Right lobe of liver (tissue), 6 donors: ENCODE data around the gene CEP128. TPM values are rescaled to one million over a fixed set of nuclear protein-coding genes. Genes with fewer than 3 reads are reported as not detected.

ENCODE experiments used
- ATAC-seq, 4 donors: fragments of 200-7000 bp; cut with Tn5 transposase; one replicate each; pipeline ENCODE4 v1.9.1; 2020; ENCODE audit warnings: mild to moderate bottlenecking in 4 of 4, moderate library complexity in 4 of 4
- DNase-seq, 3 donors: peaks; one replicate each; pipeline ENCODE4 v3.0.0-alpha.2; 2020
- H3K27ac ChIP-seq, 3 donors: fragments of 200-600 bp; one replicate each; pipeline ENCODE4 v1.8.0; 2022
- H3K27me3 ChIP-seq, 2 donors: fragments of 200-600 bp; one replicate each; pipeline ENCODE4 v1.8.0; 2022
- H3K36me3 ChIP-seq, 4 donors: fragments of 200-600 bp; sonication (generic) in 1 of 4; one replicate each; pipeline versions ENCODE4 v1.5.1 to v1.8.0; 2017 to 2022; ENCODE audit warnings: control low read depth in 1 of 4
- H3K4me1 ChIP-seq, 4 donors: fragments of 200-600 bp; sonication (generic) in 1 of 4; one replicate each; pipeline versions ENCODE4 v1.5.1 to v1.8.0; 2017 to 2022; ENCODE audit warnings: control low read depth in 1 of 4
- H3K4me3 ChIP-seq, 3 donors: fragments of 200-600 bp; one replicate each; pipeline ENCODE4 v1.8.0; 2022
- H3K9me3 ChIP-seq, 4 donors: fragments of 200-600 bp; sonication (generic) in 1 of 4; one replicate each; pipeline versions ENCODE4 v1.5.1 to v1.8.0; 2017 to 2022; ENCODE audit warnings: control low read depth in 1 of 4
- POLR2A ChIP-seq: fragments of 450-650 bp; IDR thresholded peaks from one replicate; pipeline ENCODE4 v1.6.1; 2017; ENCODE audit warnings: antibody characterized with exemption, mild to moderate bottlenecking
- WGBS: methylation state at CpG from one replicate; pipeline ENCODE4 v1.1.6; 2018; ENCODE audit warnings: low coverage, low lambda C conversion rate; ENCODE audit not compliant: insufficient coverage; ENCODE audit errors: missing lambda C conversion rate; 5-methylcytosine and 5-hydroxymethylcytosine counted together
- intact Hi-C, 2 donors: fragments of 100-400 bp; cut with DNase I; formaldehyde crosslinking; loops; one replicate each; pipeline versions ENCODE4 v1.11.2 to v1.14.1; 2022
- total RNA-seq, 6 experiments: library from RNA; depleted of rRNA in 2 of 6; stranded (reverse); fragments of >200 nt in 2 of 6; fragmentation: NEBNext Ultra II Directional in 3 of 6; extraction: Animal tissue kit (Norgen Biotek cat#: 25700) in 3 of 6; gene quantifications; one replicate each; pipeline versions ENCODE4 v1.1.0 to v1.2.4, GENCODE V29; 2016 to 2023
- TF ChIP-seq, protein P1 (sequence below), 4 donors: fragments of 200-600 bp in 3 of 4; fragments of 450-650 bp in 1 of 4; IDR thresholded peaks; one replicate each; pipeline versions ENCODE4 v1.5.1 to v1.8.0; 2016 to 2022; ENCODE audit warnings: antibody characterized with exemption in 4 of 4, mild to moderate bottlenecking in 2 of 4
- donor health status: DM: no; HTN: yes; CAD: no.
- donor health status: DM: no; HTN: no; CAD: no.
- donor health status: DM: no; HTN: no; CAD: no.
- donor health status: DM: no; HTN: yes; CAD: no.
- donor health status: DM: no; HTN: yes; CAD: no.

The CEP128 gene
- total RNA-seq, 6 experiments from 2014 or later, result 0.81 to 9.5 (median 1.7) TPM

DNA sequence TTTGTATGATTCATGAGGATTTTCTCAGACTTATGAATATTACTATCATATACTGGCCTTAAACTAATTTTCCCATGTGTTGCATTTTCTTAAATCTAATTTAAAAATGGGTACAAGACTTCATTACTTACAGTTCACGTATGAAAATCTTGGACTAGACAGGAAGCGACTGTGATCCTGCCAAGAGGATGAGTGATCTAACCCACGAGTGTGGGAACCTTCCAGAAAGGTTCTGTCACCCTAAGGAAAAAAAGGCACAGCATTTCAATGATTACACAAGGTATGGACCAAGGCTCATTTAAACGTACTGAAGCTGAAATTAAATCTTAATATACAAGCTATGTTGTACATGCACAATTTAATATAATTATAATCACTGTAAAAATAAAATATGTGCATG is 436.8 kb downstream of the CEP128 start:
- Histone ChIP-seq H3K4me3 (no peak overlapping the region), H3K36me3 (no peaks in the 10 kb centered on the region), H3K4me1 (no peaks in the 10 kb centered on the region), H3K27me3 (no peaks in the 10 kb centered on the region), H3K9me3 (no peaks in the 10 kb centered on the region), H3K27ac (no peak overlapping the region)
- intact Hi-C loops, result no loop called here
- ATAC-seq (no peak), DNase-seq (no peak)
- TF ChIP-seq, protein P1, sequence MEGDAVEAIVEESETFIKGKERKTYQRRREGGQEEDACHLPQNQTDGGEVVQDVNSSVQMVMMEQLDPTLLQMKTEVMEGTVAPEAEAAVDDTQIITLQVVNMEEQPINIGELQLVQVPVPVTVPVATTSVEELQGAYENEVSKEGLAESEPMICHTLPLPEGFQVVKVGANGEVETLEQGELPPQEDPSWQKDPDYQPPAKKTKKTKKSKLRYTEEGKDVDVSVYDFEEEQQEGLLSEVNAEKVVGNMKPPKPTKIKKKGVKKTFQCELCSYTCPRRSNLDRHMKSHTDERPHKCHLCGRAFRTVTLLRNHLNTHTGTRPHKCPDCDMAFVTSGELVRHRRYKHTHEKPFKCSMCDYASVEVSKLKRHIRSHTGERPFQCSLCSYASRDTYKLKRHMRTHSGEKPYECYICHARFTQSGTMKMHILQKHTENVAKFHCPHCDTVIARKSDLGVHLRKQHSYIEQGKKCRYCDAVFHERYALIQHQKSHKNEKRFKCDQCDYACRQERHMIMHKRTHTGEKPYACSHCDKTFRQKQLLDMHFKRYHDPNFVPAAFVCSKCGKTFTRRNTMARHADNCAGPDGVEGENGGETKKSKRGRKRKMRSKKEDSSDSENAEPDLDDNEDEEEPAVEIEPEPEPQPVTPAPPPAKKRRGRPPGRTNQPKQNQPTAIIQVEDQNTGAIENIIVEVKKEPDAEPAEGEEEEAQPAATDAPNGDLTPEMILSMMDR (IDR thresholded peaks at IDR 0.05), result no peak
- TF ChIP-seq POLR2A, result no peak
- WGBS, result 78% methylated on average over 4 of the region's 4 CpGs

DNA sequence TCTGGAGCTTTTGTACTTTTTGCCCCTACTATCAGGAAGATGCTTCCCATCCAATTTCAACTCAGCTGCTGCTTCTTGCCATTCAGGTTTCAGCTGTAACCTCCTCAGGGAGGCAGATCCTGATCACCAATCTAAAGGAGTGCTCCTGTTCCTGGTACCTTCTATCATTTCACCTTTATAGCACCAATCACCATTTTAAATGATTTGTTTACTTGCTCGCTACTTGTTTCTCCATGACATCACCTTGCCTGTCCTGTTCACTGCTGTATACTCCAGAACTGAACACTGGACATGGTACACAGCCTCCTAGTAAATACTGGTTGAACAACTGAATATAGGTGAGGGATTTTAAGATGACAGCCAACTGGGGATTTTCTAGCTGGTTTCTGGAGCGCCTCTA is 443.0 kb downstream of the CEP128 start:
- H3K27me3 ChIP-seq, result no peaks in the 10 kb centered on the region
- ATAC-seq (no peak), DNase-seq (no peak)
- intact Hi-C loops, result no loop called here
- WGBS, result 96% methylated on average over 2 of the region's 2 CpGs
- no peaks in the 10 kb centered on the region for H3K36me3 ChIP-seq
- TF ChIP-seq, protein P1 (IDR thresholded peaks at IDR 0.05), result no peak
- TF ChIP-seq POLR2A, result no peak
- no peaks in the 10 kb centered on the region for H3K4me1 ChIP-seq
- H3K27ac ChIP-seq, result no peak overlapping the region
- H3K9me3 ChIP-seq, result no peaks in the 10 kb centered on the region
- H3K4me3 ChIP-seq, result no peak overlapping the region

DNA sequence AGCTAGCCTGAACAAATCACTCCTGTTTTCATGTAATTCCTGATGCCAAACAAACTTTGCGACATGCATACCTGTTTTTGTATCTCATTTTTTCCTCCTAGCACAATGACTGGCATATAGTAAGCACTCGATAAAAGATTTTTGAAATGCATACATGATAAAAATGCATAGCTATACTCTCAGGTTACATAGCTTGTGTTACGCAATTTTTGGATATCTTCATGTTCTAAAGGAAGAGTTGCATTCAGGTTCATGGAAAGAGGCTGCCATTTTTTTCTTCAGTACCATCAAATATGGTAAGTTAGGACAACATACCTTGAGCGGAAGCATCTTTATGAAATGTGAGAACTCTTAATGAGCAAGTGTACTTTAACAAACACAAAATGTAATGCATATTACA is 445.4 kb downstream of the CEP128 start:
- intact Hi-C loops, result no loop called here
- TF ChIP-seq, protein P1 (IDR thresholded peaks at IDR 0.05), result no peak
- TF ChIP-seq POLR2A, result no peak
- Histone ChIP-seq H3K27ac (no peak overlapping the region), H3K9me3 (no peaks in the 10 kb centered on the region), H3K4me3 (no peak overlapping the region), H3K27me3 (no peaks in the 10 kb centered on the region), H3K4me1 (no peaks in the 10 kb centered on the region), H3K36me3 (no peaks in the 10 kb centered on the region)
- no peak for ATAC-seq
- 94% methylated on average over 4 of the region's 4 CpGs for WGBS
- no peak for DNase-seq

DNA sequence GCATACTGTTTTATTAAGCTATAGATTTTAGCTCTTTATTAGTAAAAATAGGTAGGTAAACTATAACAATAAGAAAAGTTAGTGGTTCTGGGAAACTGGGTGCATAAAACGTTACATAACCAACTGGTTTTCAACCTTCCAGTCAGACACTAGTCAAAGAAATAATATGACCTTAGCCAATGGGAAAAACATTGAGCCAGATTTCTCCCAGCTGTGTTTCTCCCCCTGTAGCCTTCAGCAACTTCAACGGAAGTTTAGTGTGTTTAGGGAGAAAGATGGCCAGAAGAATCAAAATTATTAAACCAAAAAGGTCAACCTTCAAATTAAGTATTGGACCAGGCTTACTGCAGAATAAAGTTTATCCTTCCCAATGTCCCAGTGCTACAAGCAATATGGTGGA is 446.8 kb downstream of the CEP128 start:
- WGBS, result 77% methylated on average over 2 of the region's 2 CpGs

More for the DNA sequence above, 446.8 kb downstream of the CEP128 start:
- Histone ChIP-seq H3K27ac (no peak overlapping the region), H3K27me3 (no peaks in the 10 kb centered on the region), H3K4me3 (no peak overlapping the region), H3K36me3 (no peaks in the 10 kb centered on the region), H3K4me1 (no peaks in the 10 kb centered on the region), H3K9me3 (no peaks in the 10 kb centered on the region)
- DNase-seq (no peak), ATAC-seq (no peak)
- intact Hi-C loops, result no loop called here
- TF ChIP-seq POLR2A, result no peak
- TF ChIP-seq, protein P1 (IDR thresholded peaks at IDR 0.05), result no peak
